CD4-positive, alpha-beta T cell treated with Interleukin-10 for 1 hour (primary cell): ENCODE results near the gene CAMTA1.

ENCODE experiments used
- DNase-seq: peaks from one replicate; pipeline ENCODE4 v3.0.0-alpha.2; 2020

CAMTA1 gene

DNA sequence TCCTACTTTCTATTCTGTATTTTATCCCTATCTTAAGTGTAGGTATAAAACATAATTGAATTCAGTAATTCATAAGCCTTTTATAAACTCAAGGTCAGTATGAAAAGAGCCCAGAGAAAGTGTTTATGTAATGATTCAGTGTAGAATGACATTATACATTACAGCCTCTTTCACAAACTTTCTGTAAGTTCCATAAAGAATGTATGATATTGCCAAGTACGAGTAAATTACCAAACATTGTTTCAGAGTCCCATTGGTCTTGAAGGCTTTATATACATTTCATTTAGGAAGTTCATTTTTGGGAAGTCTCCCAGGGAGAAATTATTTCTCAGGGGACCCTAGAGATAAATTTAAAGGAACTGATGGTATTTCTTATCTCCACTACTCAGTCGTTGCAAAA lies 948.0 kb downstream of the CAMTA1 start:
- no peak for DNase-seq

DNA sequence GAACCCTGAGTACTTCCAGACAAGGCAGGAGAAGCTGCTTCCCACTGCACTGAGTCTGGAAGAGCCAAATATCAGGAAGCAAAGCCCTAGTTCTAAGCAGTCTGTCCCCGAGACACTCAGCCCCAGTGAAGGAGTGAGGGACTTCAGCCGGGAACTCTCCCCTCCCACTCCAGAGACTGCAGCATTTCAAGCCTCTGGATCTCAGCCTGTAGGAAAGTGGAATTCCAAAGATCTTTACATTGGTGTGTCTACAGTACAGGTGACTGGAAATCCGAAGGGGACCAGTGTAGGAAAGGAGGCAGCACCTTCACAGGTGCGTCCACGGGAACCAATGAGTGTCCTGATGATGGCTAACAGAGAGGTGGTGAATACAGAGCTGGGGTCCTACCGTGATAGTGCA lies 952.8 kb downstream of the CAMTA1 start:
- DNase-seq, result no peak

DNA sequence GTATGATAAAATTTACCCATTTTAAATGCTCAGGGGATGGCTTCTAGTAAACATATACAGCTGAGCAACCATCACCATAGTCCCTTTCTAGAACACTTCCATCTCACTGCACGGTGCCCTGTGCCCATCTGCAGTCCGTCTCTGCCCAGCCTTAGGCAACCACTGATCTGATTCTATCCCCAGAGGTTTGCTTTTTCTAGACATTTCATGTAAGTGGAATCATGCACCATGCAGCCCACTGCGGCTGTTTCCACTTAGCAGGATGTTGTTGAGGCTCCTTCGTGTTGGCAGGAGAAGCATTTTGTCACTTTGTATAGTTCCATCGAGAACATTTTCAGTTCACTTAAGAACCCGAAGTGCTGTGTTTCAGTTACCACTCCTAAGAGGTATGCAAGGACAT lies 958.1 kb downstream of the CAMTA1 start:
- DNase-seq, result no peak

DNA sequence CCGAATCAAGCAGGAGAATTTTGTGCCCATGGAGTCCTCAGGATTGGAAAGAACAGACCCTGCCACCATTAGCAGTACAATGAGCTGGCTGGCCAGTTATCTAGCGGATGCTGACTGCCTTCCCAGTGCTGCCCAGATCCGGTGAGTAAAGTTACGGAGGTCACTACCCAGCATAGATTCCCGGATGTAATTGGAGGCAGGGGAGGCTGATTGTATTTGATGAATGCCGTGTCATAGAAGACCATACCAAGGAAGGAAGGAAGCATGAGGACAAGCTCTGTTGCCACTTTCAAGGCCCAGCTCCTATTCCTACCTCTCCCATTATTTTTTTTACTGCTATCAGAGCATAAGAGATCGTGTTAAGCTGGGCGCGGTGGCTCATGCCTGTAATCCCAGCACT lies 959.6 kb downstream of the CAMTA1 start:
- no peak for DNase-seq

DNA sequence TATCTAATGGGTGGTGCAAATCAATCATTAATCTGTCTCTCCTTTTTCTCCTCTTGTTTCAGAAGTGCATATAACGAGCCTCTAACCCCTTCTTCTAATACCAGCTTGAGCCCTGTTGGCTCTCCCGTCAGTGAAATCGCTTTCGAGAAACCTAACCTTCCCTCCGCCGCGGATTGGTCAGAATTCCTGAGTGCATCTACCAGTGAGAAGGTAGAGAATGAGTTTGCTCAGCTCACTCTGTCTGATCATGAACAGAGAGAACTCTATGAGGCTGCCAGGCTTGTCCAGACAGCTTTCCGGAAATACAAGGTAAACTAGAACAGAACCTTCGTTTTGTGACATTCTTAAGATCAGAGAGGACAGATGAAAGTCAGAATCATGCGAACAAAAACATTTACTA lies 960.5 kb downstream of the CAMTA1 start:
- no peak for DNase-seq

DNA sequence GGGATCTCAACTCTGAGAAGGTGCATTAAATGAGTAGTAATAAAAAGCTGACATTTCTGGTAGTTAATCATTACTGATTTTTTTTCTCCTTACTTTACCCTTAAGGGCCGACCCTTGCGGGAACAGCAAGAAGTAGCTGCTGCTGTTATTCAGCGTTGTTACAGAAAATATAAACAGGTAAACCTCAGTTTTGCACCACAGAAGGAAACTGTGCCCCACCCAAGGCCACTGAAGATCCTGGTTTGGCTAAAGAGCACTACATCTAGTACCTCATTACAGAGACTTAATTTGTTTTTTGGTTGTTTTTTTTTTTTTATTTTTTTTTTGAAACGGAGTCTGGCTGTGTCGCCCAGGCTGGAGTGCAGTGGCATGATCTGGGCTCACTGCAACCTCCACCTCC lies 962.4 kb downstream of the CAMTA1 start:
- no peak for DNase-seq

DNA sequence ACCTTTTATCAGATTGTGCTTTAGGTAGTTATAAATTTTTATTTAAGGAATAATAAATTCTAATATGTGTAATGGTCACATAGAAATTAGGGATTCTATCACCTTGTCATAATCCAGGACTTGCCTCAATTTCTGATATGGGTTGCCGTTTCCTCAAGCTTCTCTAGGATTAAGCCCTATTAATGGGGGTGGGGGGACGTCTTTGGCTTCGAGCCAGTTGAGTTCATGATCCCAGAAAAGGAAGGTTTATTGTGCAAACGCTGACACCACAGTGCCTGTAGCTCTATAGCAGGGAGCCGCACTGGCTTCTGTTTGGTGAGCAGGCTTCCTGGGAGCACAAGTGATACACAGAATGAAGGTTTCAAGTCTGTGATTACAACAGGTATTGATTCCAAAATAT lies 963.9 kb downstream of the CAMTA1 start:
- DNase-seq, result no peak

DNA sequence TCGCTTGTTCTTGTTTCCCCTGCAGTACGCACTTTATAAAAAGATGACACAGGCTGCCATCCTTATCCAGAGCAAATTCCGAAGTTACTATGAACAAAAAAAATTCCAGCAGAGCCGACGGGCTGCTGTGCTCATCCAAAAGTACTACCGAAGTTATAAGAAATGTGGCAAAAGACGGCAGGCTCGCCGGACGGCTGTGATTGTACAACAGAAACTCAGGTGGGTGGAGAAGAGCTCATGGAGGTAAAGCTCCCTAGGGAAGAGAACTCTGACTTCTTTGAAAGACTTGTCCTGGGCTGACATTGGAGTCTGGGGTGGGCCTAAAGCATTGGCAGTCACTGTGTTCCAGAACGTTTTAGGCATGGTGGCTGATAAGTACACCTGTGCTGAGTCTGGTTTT lies 965.9 kb downstream of the CAMTA1 start:
- DNase-seq, result no peak

DNA sequence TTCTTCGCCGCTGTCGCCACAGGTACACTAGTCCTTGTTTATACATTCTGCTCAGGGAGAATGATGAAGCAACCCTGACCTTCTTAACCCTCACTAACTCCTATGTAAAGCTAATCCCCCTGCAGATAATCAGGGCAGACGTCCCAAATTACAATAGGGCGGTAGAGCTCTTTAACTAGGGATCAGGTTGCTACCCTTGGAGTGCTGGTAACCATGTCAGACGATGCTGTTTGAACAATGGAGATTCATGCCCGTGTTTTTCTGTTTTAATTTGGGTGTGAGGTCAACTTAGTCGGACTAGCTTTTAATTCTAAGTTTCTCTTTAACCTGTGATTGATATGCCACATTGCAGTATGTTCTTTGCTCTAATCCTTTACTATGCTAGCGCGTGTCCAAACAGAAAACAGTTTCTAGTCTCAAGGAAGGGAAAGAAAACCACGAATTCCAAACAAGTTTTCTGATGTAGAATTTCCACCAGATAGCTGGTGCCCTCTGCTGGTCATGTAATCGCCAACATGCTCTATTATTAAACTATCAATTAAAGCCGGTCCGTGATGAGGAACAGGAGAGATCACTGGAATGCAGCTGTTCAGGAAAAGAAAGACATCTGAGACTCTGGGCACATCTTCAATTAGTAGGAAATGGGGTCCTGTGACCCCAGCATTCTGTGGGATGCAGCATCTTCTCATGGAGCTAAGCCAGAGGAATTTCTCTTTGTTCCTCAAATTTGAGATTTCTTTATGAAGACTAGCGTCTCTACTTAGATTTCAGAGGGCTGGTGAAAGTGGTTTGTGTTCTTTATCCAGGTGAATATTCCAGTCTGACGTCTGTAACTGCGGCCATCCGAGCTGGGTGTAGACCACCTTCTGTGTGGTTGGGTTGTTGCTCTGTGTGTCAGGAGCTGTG lies 967.5 kb downstream of the CAMTA1 start:
- DNase-seq, result peak; percentile 65

DNA sequence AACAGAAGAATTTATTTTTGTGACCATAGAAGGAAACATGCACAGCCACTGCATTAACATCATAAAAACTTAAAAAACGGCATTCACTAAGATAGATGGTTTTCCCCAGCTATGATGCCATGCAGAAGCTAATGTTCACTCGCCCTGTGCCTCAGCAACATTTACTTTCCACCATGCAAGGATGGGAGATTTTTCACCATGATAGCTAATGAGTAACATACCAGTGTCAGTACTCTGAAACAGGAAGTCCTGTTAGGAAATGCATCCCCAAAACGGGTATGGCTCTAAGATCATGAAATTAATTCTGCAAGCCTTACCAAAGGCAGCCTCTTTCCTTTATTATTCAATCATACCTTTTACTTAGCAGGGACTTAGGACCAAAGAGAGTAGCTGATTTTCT lies 968.4 kb downstream of the CAMTA1 start:
- DNase-seq, result no peak

DNA sequence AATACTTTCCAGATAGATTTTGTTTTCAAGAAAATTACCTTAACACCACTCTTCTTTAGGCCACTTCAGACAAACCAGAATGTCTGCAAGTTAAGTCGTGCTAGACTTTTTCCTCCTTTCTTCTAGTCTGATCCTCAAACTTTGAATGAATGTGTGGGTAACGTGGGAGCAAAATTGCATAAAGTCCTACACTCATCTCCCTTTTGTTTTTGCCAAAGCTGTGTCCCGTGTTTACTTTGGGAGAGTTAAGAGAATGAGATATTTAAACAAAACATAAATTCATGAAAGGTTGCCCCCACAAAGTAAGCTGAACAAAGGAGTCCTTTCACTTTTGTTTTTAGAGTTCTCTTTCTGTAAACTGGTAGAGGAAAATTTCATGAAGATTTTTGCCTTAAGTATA lies 969.0 kb downstream of the CAMTA1 start:
- DNase-seq, result no peak

DNA sequence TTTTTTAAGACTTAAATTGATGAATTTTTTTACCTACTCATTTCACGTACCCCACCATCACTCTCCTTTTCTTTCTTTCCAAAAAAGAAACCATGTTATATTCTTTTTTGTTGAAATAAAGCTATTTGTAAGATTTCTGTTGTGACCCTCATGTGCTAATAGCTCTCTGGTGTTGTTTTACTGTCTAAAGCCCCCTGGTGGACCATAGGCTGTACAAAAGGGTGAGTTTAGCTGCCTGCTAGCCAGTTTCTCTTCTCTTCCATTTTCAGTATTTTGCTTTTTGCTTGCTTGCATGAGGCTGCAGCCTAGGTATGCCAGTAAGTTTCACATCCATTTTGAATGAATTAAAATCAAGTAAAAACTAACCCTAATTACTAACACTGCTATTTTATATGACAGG lies 970.2 kb downstream of the CAMTA1 start:
- no peak for DNase-seq

DNA sequence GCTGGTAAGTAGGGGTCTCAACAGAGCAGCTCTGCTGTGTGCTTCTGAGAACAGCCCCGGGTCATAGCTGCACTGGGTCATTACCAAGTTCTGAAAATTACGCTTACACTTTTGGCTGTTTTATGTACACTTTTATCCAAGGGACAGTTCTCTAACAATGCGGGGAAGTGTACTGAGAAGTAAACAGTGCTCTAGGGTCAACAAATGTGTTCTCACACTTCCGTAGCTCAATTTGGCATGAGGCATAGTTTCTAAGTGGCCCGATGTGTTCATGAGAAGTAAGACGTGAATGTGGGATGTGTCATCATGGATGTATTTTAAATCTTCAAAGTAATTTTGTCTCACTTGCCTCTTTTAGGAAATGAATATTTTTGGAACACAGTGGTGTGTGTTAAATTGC lies 975.0 kb downstream of the CAMTA1 start:
- DNase-seq, result no peak

DNA sequence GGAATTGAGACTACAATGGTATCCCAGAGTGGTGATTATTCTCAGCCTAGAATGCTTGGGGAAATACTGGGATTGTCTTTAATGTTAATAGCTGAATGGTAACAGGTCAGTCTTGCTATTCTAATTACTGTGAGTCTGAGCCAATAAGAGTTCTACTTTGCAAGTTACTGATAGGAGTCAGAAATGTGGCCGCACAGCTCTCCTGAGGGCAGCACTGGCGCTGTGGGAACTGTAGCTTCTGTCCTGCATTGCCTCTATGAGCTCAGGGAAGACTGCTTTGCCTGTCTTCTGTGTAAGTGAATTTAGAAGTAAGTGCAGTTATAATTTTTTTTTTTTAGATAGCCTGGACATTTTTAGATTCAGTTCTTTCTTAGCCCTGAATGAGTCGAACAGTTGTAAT lies 975.8 kb downstream of the CAMTA1 start:
- no peak for DNase-seq

DNA sequence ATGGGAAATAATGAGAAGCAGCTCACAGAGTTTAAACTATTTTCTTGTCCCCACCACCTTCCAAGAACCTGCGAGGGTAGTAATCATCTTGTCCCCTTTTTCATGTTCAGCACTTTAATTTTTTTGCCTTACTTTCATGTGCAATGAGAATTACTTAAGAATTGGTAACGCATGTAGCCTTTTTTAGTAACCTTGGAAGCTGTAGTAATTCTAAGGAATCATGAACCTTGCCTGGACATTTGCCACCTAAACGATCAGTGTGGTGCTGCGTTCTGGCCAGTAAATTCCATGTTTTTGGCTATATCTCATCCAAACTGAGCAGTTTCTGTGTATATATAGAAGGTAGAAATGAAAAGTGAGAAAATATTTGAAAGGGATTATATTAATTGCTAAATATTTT lies 981.9 kb downstream of the CAMTA1 start:
- no peak for DNase-seq

DNA sequence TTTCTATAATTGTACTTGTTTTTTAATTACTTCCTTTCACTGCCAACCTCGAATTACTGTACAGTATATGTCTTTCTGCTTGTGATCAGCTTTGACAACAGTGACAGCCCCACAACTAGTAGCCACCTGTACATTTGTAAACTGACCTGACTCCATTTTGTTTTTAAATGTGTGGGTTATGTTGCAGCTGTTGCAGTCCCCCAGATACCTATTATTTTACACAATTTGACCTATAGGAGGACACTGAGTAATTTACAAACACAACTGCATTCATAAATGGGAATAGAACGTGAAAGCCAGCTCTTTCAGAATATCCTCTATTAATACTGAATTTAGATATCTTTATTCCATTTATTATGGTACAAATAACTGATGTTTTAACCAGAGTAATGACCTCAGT lies 983.3 kb downstream of the CAMTA1 start:
- no peak for DNase-seq

DNA sequence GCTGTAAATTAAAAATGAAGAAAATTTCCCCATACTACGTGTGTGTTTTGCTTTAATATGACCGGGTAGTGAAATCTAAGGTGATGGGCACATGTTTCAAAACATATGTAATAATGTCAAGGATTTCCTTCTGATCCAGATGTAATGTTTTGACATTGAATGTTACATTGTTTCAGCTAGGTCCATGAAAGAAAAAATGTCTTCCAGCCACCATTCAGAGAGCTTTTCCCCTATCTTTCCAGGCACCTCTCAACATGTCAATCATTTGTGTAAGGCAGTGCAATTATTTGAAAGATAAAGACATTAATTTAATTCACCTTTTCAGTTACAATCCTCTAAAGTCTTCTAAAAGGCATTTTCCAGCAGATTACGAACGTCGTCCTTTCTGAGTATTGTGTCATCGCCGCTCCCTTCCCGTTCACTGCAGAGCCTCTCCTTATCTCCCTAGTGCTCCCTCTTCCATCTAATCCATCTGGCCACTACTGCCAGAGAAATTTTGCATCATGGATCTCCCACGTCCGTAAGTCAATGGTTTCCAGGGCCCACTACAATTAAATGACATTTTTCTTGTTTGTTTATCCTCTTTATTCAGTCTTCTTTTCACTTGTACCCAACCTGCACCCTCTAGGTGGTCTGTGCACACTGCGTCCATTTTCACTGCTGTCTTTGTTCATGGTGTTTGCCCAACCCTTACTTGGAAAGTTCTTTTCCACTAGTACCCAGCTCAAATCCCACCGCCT lies 984.6 kb downstream of the CAMTA1 start:
- no peak for DNase-seq

DNA sequence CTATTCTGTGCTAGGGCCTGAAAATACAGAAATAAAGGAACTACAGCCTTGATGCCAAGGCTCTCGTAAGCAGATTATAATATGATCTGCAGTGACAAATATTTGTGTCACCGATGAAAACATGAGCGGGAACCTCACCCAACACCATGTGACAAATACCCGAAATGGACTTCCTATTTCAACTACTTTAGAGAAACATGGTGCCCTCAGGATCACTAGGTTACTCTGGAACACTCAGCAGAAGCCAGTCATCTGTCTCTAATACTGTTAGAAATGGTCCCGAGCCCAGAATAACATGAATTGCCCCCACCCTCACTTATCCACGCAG lies 985.4 kb downstream of the CAMTA1 start:
- peak; percentile 37 for DNase-seq

DNA sequence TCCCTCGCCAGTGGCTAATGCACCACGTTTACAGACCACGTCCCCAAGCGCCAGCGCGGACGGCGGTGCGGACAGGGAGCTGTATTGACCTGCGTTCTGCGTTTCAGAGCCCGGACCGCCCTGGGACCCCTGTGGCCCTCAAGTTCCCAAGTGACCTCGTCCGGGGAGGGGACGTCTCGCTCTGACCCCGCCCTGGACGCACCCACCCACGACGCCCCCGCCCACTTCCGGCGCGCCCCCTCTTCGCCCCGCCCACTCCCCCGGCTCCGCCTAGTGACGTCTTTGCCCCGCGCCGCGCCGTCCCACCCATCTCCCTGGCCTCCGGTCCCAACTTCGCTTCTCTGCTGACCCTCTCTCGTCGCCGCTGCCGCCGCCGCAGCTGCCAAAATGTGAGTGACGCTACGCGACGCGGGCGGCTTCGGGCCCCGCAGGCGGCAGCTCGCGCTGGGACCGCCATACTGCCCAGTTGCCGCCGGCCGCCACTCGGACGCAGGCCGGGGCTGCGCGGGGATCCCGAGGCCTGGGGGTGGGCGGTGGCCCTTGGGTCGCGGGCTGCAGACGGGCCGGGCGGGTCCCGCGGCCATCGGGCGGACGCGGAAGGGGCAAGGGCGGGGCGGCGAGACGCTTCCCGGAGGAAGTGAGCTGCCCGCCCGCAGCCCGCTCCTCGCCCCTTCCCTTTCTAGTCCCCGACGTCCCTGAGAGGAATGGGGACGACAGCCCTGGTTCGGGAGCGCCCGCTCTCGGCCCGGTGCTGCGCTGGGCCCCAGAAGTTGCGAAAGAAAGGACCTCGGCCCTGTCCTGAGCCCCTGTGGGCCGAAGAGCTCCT lies 986.0 kb downstream of the CAMTA1 start, which contains the start of gene VAMP3:
TSS of gene VAMP3 (plus strand) at position 300 of the 826 bp plus-strand sequence. CDS start at position 388, 88 bp downstream.
- DNase-seq, result peak; percentile 88

DNA sequence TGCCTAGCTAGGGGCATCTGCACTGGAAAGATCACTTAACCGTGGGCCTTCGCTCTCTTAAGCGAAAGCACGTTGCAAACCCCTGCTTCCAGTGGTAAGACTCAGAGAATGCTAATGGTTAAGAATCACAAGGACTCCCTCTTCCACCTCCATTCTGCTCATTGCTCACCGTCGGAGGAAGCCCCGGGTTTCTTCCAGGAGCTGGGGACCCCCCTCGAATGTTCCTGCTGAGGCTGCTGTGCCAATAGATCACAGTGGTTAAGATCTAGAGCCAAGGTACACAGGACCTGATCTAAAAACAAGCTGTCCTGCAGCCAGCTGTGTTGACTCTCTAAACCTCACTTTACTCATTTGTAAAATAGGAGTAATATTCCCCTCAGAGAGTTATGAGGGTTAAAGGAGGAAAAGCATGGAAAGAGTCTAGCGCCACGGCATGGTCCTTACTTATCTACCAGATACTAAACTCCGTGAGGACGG lies 986.6 kb downstream of the CAMTA1 start:
- no peak for DNase-seq

DNA sequence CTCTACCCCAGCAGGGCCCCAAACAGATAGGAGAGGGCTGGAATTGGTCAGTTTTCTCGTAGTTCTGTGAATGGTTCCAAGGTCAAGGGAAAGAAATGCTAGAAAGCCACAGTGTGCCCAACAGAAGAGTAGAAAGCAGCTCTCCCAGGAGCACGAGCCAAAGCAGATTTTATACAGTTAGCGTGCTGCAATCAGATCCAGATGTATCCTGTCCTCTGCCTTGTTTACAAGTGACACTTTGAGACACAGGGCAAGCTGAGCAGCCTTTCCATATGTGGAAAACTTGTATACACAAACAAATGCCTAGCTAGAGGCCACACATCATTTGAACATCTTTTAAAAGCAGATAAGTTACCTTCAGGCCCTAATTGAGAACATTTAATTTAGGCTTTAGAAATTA lies 992.3 kb downstream of the CAMTA1 start:
- DNase-seq, result no peak

DNA sequence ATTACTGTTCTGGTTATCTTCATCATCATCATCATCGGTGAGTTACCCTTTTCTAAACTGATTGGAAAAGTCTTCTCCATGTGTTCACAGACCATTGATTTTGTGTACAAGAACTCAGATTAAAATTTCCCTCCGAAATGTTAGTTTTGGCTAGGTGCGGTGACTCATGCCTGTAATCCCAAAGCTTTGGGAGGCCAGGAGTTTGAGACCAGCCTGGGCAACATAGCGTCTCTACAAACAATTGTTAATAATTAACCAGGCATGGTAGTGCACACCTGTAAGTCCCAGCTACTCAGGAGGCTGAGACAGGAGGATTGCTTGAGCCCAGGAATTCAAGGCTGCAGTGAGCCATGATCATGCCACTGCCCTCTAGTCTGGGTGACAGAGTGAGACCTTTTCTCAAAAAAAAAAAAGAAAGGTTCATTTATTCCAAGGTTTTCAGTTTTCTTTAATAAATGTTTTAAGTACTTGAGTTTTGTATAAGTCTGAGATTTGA lies 992.9 kb downstream of the CAMTA1 start:
- DNase-seq, result no peak

DNA sequence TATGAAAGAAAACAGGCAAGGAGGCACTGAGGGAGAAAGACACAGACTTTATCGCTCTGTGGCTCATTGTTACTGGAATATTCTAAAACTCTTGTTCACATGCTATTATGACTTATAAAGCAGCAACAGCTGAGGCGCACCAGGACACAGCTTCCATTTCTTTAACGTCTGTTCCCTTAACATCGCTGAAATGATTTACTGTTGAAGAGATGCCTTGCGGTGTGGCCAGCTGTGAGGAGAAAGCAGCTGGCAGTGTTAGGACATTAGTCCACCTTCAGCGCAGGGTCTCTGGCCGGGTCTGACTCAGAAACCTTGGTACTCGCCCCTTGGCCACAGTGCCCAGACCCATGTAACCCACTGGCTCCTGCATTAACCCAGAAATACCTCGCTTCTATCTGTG lies 995.7 kb downstream of the CAMTA1 start:
- DNase-seq, result no peak
